ENCODE data around the gene ZNF777.

GRCh38 chr7:149409895-149410294 is 51.0 kb downstream of the ZNF777 start:
- TF ChIP-seq CTCF (tag by site-specific recombination; IDR thresholded peaks at IDR 0.05), result no peak
- no peak for TF ChIP-seq ZNF768 (tag by site-specific recombination; IDR thresholded peaks at IDR 0.05)
- TF ChIP-seq ZBTB7A (tag by site-specific recombination; IDR thresholded peaks at IDR 0.05; ENCODE audit: low read depth), result no peak
- TF ChIP-seq YY1 (tag by site-specific recombination; IDR thresholded peaks at IDR 0.05), result no peak
- TF ChIP-seq BCL11A (tag by site-specific recombination; IDR thresholded peaks at IDR 0.05; ENCODE audit: low read depth), result no peak
- TF ChIP-seq ZNF626 (tag by site-specific recombination; IDR thresholded peaks at IDR 0.05), result no peak
- TF ChIP-seq MZF1 (tag by site-specific recombination; IDR thresholded peaks at IDR 0.05; ENCODE audit: borderline replicate concordance), result no peak
